HepG2 (cell line): Measurements from ENCODE around the gene PDE4D. TPM values are rescaled to one million over a fixed set of nuclear protein-coding genes. Genes with fewer than 3 reads are reported as not detected.

ENCODE experiments used
- AKNA ChIP-seq: sonication (generic); formaldehyde crosslinking; IDR thresholded peaks from 2 replicates; pipeline ENCODE4 v1.4.0; 2020; ENCODE audit warnings: missing genetic modification reagents, borderline replicate concordance
- BCLAF1 ChIP-seq: fragments of 450-650 bp; IDR thresholded peaks from 2 replicates; pipeline ENCODE4 v1.6.1; 2017; ENCODE audit warnings: mild to moderate bottlenecking
- EED ChIP-seq: sonication (generic); formaldehyde crosslinking; IDR thresholded peaks from 2 replicates; pipeline ENCODE4 v1.5.0; 2020; ENCODE audit warnings: mild to moderate bottlenecking, missing genetic modification reagents
- ETV5 ChIP-seq: IDR thresholded peaks from 2 replicates; pipeline ENCODE4 v1.6.1; 2018; ENCODE audit warnings: missing biosample characterization, missing genetic modification reagents, inconsistent platforms, borderline replicate concordance
- GATAD2A ChIP-seq: IDR thresholded peaks from 2 replicates; pipeline ENCODE4 v1.6.1; 2016
- KLF6 ChIP-seq: IDR thresholded peaks from 2 replicates; pipeline ENCODE4 v1.8.0; 2016; ENCODE audit warnings: missing biosample characterization, missing genetic modification reagents
- ONECUT2 ChIP-seq: sonication (generic); formaldehyde crosslinking; IDR thresholded peaks from 2 replicates; pipeline ENCODE4 v1.4.0; 2020; ENCODE audit warnings: missing genetic modification reagents
- SNAPC2 ChIP-seq: sonication (generic); formaldehyde crosslinking; IDR thresholded peaks from 2 replicates; pipeline ENCODE4 v1.8.1; 2022; ENCODE audit warnings: mild to moderate bottlenecking, missing genetic modification reagents
- TERF1 ChIP-seq: sonication (generic); formaldehyde crosslinking; IDR thresholded peaks from 2 replicates; pipeline ENCODE4 v1.8.0; 2022; ENCODE audit warnings: mild to moderate bottlenecking, missing genetic modification reagents, moderate library complexity
- ZNF282 ChIP-seq: fragments of 450-650 bp; IDR thresholded peaks from 2 replicates; pipeline ENCODE4 v1.6.1; 2018; ENCODE audit not compliant: partially characterized antibody
- ZNF318 ChIP-seq: sonication (generic); formaldehyde crosslinking; IDR thresholded peaks from 2 replicates; pipeline ENCODE4 v1.4.0; 2020; ENCODE audit warnings: mild to moderate bottlenecking, missing genetic modification reagents
- ZSCAN12 ChIP-seq: sonication (generic); formaldehyde crosslinking; IDR thresholded peaks from 2 replicates; pipeline ENCODE4 v1.9.0; 2021; ENCODE audit warnings: mild to moderate bottlenecking, missing genetic modification reagents
- polyA plus RNA-seq, 8 experiments: library from polyadenylated mRNA; depleted of rRNA in 3 of 8; stranded (reverse) in 7 of 8; unstranded in 1 of 8; fragments of >200 nt; fragmentation: Illumina TruSeq in 4 of 8; extraction: Trizol in 4 of 8; gene quantifications; 2 replicates each; pipeline versions ENCODE4 v1.2.1 to v1.2.3, GENCODE V29; 2011 to 2016; ENCODE audit warnings: low read depth in 4 of 8, missing spikeins in 1 of 8, mixed read lengths in 1 of 8; ENCODE audit not compliant: insufficient read depth in 1 of 8
- total RNA-seq, 5 experiments: library from RNA; depleted of rRNA; stranded (reverse); fragments of >200 nt; fragmentation: Illumina TruSeq; extraction: Trizol; gene quantifications; 2 replicates each; pipeline ENCODE4 v1.2.3, GENCODE V29; 2016; ENCODE audit warnings: low read depth in 1 of 5

PDE4D gene
- total and polyA plus RNA-seq, 2 of the 13 experiments (the other 11 are each of a cell fraction or from before 2014, with no cell fraction given): 7.0 to 12.2 TPM

- TF ChIP-seq TERF1 (CRISPR knock-in tag) (no peak), EED (CRISPR knock-in tag) (no peak), ZNF318 (CRISPR knock-in tag) (no peak), SNAPC2 (no peak), ZSCAN12 (CRISPR knock-in tag) (no peak), GATAD2A (no peak), BCLAF1 (no peak), KLF6 (CRISPR knock-in tag) (no peak), AKNA (no peak), ZNF282 (no peak), ONECUT2 (no peak), ETV5 (CRISPR knock-in tag) (no peak)
Measured at GRCh38 chr5:59786334-59786805, 107.2 kb downstream of the PDE4D start (continued).
